C4-2B (cell line): ENCODE measurements around the gene OXSR1.

Experiments used
- ZFX ChIP-seq: fragments of 450-650 bp; IDR thresholded peaks from 2 replicates; pipeline ENCODE4 v1.6.1; 2017
- TF ChIP-seq, protein P1 (sequence below): fragments of 450-650 bp; conservative IDR thresholded peaks from 2 replicates; pipeline ENCODE4 v1.5.1; 2017; ENCODE audit warnings: mild to moderate bottlenecking

DNA sequence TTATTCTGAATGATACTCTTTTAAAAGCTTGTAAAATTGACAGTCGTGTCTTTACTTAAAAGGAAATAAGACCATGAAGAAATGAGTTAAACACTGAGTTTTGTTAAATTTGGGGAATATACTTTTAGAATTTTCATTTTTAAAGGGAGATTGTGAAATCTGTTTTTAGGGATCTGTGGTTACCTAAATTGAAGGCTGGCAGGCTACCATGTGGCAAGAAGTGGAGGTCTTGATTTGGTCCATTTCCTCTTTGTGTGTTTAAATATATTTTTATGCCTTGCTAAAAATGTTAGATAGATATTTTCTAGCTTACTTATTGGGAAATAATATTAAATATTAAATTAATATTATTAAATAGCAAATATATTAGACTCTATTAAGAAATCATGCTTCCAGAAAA lies 63.7 kb downstream of the OXSR1 start:
- TF ChIP-seq, protein P1, sequence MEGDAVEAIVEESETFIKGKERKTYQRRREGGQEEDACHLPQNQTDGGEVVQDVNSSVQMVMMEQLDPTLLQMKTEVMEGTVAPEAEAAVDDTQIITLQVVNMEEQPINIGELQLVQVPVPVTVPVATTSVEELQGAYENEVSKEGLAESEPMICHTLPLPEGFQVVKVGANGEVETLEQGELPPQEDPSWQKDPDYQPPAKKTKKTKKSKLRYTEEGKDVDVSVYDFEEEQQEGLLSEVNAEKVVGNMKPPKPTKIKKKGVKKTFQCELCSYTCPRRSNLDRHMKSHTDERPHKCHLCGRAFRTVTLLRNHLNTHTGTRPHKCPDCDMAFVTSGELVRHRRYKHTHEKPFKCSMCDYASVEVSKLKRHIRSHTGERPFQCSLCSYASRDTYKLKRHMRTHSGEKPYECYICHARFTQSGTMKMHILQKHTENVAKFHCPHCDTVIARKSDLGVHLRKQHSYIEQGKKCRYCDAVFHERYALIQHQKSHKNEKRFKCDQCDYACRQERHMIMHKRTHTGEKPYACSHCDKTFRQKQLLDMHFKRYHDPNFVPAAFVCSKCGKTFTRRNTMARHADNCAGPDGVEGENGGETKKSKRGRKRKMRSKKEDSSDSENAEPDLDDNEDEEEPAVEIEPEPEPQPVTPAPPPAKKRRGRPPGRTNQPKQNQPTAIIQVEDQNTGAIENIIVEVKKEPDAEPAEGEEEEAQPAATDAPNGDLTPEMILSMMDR, result no peak
- TF ChIP-seq ZFX, result no peak
